Upper lobe of left lung (tissue), 6 donors: ENCODE results near the gene LRCOL1. TPM values are rescaled to one million over a fixed set of nuclear protein-coding genes. Genes with fewer than 3 reads are reported as not detected.
A peak's percentile ranks its signal among the peaks of the same experiment; 100 is the strongest.

Experiments used
- ATAC-seq, 2 donors: fragments of 200-7000 bp; cut with Tn5 transposase; one replicate each; pipeline ENCODE4 v1.9.1; 2022; ENCODE audit warnings: mild to moderate bottlenecking in 2 of 2, moderate library complexity in 2 of 2; ENCODE audit not compliant: low FRiP score in 2 of 2
- DNase-seq, 2 donors: peaks; one replicate each; pipeline ENCODE4 v3.0.0-alpha.2; 2019 to 2020
- H3K27ac ChIP-seq, 4 donors: fragments of 200-600 bp; sonication (generic); one replicate each; pipeline ENCODE4 v1.5.1; 2016 to 2019
- H3K27me3 ChIP-seq, 4 donors: fragments of 200-600 bp; sonication (generic); one replicate each; pipeline ENCODE4 v1.5.1; 2017 to 2019
- H3K36me3 ChIP-seq, 4 donors: fragments of 200-600 bp; sonication (generic); one replicate each; pipeline ENCODE4 v1.5.1; 2016 to 2019
- H3K4me1 ChIP-seq, 4 donors: fragments of 200-600 bp; sonication (generic); one replicate each; pipeline ENCODE4 v1.5.1; 2018 to 2019
- H3K4me3 ChIP-seq, 4 donors: fragments of 200-600 bp; sonication (generic); one replicate each; pipeline ENCODE4 v1.5.1; 2017 to 2019; ENCODE audit warnings: mild to moderate bottlenecking in 2 of 4, moderate library complexity in 1 of 4
- H3K9me3 ChIP-seq, 4 donors: fragments of 200-600 bp; sonication (generic); one replicate each; pipeline ENCODE4 v1.5.1; 2018 to 2019
- EP300 ChIP-seq, 4 donors: sonication (generic); formaldehyde crosslinking; IDR thresholded peaks; one replicate each; pipeline ENCODE4 v1.5.1; 2017; ENCODE audit warnings: antibody characterized with exemption in 4 of 4, control low read depth in 2 of 4
- POLR2A ChIP-seq, 4 donors: fragments of 450-650 bp; IDR thresholded peaks; one replicate each; pipeline ENCODE4 v1.5.1; 2016 to 2017; ENCODE audit warnings: antibody characterized with exemption in 4 of 4, mild to moderate bottlenecking in 2 of 4
- POLR2AphosphoS5 ChIP-seq, 2 donors: sonication (generic); formaldehyde crosslinking; IDR thresholded peaks; one replicate each; pipeline ENCODE4 v1.5.1; 2017; ENCODE audit warnings: antibody characterized with exemption in 2 of 2
- WGBS, 2 donors: methylation state at CpG; one replicate each; pipeline ENCODE4 v1.1.5; 2017 to 2018; 5-methylcytosine and 5-hydroxymethylcytosine counted together
- total RNA-seq, 6 donors: library from RNA; depleted of rRNA in 4 of 6; stranded (reverse); fragments of >200 nt in 4 of 6; gene quantifications; one replicate each; pipeline versions ENCODE4 v1.1.0 to v1.2.1, GENCODE V29; 2016 to 2021
- TF ChIP-seq, protein P1 (sequence below), 6 experiments: fragments of 450-650 bp in 4 of 6; fragments of 200-600 bp in 2 of 6; sonication (generic) in 2 of 6; IDR thresholded peaks; one replicate each; pipeline ENCODE4 v1.5.1; 2016 to 2019; ENCODE audit warnings: antibody characterized with exemption in 6 of 6
- donor health status: DM: no; HTN: no; CAD: no; lungs with moderate emphysema.
- donor health status: DM: no; HTN: yes; CAD: no; lungs with severe emphysema.

The LRCOL1 gene
- total RNA-seq, 6 donors from 2014 or later, result 0.92 to 3.7 TPM; not detected in 4

DNA sequence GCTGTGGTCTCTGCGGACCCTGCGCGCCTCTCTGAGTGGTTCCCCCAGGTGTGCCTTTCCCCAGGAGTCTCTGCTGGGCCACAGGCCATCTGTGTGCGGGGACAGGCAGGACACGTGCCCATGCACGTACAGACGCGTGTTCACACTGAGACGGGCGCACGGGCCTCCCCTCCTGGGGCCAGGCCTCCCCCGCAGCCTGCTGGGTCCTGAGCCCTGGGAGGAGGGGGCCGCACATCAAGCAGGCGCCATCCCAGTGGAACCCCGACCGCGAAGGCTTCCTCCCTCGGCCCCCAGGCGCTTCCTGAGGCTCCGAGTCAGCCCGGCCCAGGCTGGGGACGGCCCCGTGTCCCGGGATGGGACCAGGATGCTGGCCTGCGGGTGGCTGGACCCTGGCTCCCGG is 39.7 kb downstream of the LRCOL1 start:
- TF ChIP-seq POLR2A (IDR thresholded peaks at IDR 0.05) (no peak), EP300 (IDR thresholded peaks at IDR 0.05) (no peak), POLR2AphosphoS5 (IDR thresholded peaks at IDR 0.05) (no peak)
- TF ChIP-seq, protein P1, sequence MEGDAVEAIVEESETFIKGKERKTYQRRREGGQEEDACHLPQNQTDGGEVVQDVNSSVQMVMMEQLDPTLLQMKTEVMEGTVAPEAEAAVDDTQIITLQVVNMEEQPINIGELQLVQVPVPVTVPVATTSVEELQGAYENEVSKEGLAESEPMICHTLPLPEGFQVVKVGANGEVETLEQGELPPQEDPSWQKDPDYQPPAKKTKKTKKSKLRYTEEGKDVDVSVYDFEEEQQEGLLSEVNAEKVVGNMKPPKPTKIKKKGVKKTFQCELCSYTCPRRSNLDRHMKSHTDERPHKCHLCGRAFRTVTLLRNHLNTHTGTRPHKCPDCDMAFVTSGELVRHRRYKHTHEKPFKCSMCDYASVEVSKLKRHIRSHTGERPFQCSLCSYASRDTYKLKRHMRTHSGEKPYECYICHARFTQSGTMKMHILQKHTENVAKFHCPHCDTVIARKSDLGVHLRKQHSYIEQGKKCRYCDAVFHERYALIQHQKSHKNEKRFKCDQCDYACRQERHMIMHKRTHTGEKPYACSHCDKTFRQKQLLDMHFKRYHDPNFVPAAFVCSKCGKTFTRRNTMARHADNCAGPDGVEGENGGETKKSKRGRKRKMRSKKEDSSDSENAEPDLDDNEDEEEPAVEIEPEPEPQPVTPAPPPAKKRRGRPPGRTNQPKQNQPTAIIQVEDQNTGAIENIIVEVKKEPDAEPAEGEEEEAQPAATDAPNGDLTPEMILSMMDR (IDR thresholded peaks at IDR 0.05), result no peak
- H3K27ac ChIP-seq, result no peak overlapping the region
- DNase-seq (no peak), ATAC-seq (no peak)
- peaks cover 0 to 11% (median 2%) of the 10 kb centered on the region in 4 donors for H3K4me1 ChIP-seq
- H3K4me3 ChIP-seq, result no peak overlapping the region
- 97 to 98% methylated on average over 18 to 23 of the region's 26 CpGs for whole genome bisulfite sequencing, 2 donors
- H3K9me3 ChIP-seq, result no peaks in the 10 kb centered on the region
- peaks cover 6 to 57% (median 42%) of the 10 kb centered on the region in 4 donors for H3K36me3 ChIP-seq
- H3K27me3 ChIP-seq, result no peaks in the 10 kb centered on the region

GRCh38 chr12:132569856-132570480 is 40.4 kb downstream of the LRCOL1 start:
- TF ChIP-seq POLR2A (IDR thresholded peaks at IDR 0.05) (no peak), POLR2AphosphoS5 (IDR thresholded peaks at IDR 0.05) (no peak), EP300 (IDR thresholded peaks at IDR 0.05) (no peak)
- Histone ChIP-seq H3K4me1 (peaks cover 0 to 11% (median 2%) of the 10 kb centered on the region in 4 donors), H3K27ac (no peak overlapping the region), H3K9me3 (no peaks in the 10 kb centered on the region), H3K36me3 (peaks cover 6 to 55% (median 39%) of the 10 kb centered on the region in 4 donors), H3K4me3 (no peak overlapping the region), H3K27me3 (no peaks in the 10 kb centered on the region)
- peak in 1 of 2 donors; percentile 84 for DNase-seq
- ATAC-seq, result no peak
- WGBS, 2 donors, result 97 to 98% methylated on average over 21 to 43 of the region's 55 CpGs

GRCh38 chr12:132568826-132569480 is 41.4 kb downstream of the LRCOL1 start:
- no peaks in the 10 kb centered on the region for H3K9me3 ChIP-seq
- 92 to 94% methylated on average over 7 to 17 of the region's 17 CpGs for whole genome bisulfite sequencing, 2 donors
- TF ChIP-seq POLR2AphosphoS5 (IDR thresholded peaks at IDR 0.05) (no peak), EP300 (IDR thresholded peaks at IDR 0.05) (no peak), POLR2A (IDR thresholded peaks at IDR 0.05) (no peak)
- TF ChIP-seq, protein P1 (IDR thresholded peaks at IDR 0.05), result no peak
- DNase-seq (peak in 1 of 2 donors; percentile 53), ATAC-seq (no peak)
- no peak overlapping the region for H3K4me3 ChIP-seq
- peaks cover 0 to 45% (median 30%) of the 10 kb centered on the region in 4 donors for H3K36me3 ChIP-seq
- H3K27ac ChIP-seq, result no peak overlapping the region
- peaks cover 0 to 11% (median 2%) of the 10 kb centered on the region in 4 donors for H3K4me1 ChIP-seq
- H3K27me3 ChIP-seq, result no peaks in the 10 kb centered on the region

- Histone ChIP-seq H3K27ac (no peak overlapping the region), H3K4me1 (peaks cover 0 to 11% (median 2%) of the 10 kb centered on the region in 4 donors), H3K27me3 (no peaks in the 10 kb centered on the region), H3K9me3 (no peaks in the 10 kb centered on the region), H3K36me3 (peaks cover 0 to 42% (median 28%) of the 10 kb centered on the region in 4 donors), H3K4me3 (no peak overlapping the region)
- TF ChIP-seq POLR2A (IDR thresholded peaks at IDR 0.05), result no peak
- no peak for TF ChIP-seq EP300 (IDR thresholded peaks at IDR 0.05)
- no peak for TF ChIP-seq POLR2AphosphoS5 (IDR thresholded peaks at IDR 0.05)
- TF ChIP-seq, protein P1 (IDR thresholded peaks at IDR 0.05), result no peak
- peak in 1 of 2 donors; percentile 82 for DNase-seq
- 90 to 93% methylated on average over 15 to 16 of the region's 16 CpGs for WGBS, 2 donors
- ATAC-seq, result no peak
These were observed 42.1 kb downstream of the LRCOL1 start for GRCh38 chr12:132568301-132568700.

- peak in 1 of 2 donors; percentile 70 for DNase-seq
- H3K4me3 ChIP-seq, result no peak overlapping the region
- 88 to 92% methylated on average over 5 to 25 of the region's 25 CpGs for WGBS, 2 donors
- TF ChIP-seq, protein P1 (IDR thresholded peaks at IDR 0.05), result no peak
- TF ChIP-seq POLR2A (IDR thresholded peaks at IDR 0.05), result no peak
- TF ChIP-seq EP300 (IDR thresholded peaks at IDR 0.05), result no peak
- no peak for TF ChIP-seq POLR2AphosphoS5 (IDR thresholded peaks at IDR 0.05)
- no peaks in the 10 kb centered on the region for H3K9me3 ChIP-seq
- no peak overlapping the region for H3K27ac ChIP-seq
- no peaks in the 10 kb centered on the region for H3K27me3 ChIP-seq
- peaks cover 0 to 40% (median 26%) of the 10 kb centered on the region in 4 donors for H3K36me3 ChIP-seq
- peaks cover 0 to 4% (median under 1%) of the 10 kb centered on the region in 4 donors for H3K4me1 ChIP-seq
- no peak for ATAC-seq
These were observed 43.8 kb downstream of the LRCOL1 start for GRCh38 chr12:132566516-132567131.
